ENCODE measurements around the gene GRIK4. TPM values are rescaled to one million over a fixed set of nuclear protein-coding genes. Genes with fewer than 3 reads are reported as not detected.

Gene GRIK4
- total RNA-seq, 1 experiment from 2014 or later: not detected

DNA sequence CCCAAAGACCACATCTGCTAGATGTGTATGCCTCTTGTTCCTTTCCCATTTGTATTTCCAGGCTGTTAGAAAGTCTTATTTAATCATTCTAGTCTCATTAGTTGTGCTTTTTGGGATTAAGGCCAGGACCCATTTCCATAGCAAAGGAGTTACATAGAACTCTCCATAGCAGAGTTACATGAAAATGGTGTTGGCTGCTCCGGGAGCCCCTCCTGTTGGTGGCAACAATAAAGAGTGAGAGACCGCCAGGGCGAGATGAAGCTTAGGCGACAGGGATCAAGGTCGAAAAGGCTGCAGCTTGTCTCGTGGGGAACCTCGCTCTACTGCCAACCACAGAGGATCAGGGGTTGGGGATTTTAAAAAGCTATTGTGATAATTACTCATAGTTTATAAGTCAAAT is 58.3 kb downstream of the GRIK4 start:
- CTCF ChIA-PET: interaction anchor here (0.6 kb wide), 3 partner anchors 67 to 543 kb away, joined by 3 to 5 read pairs (median 3); no protein-coding TSS in a partner anchor
- intact Hi-C loops (cut with micrococcal nuclease): no loop called here
- no TSS peak for BruUV-seq (replicated peaks)
- DNase-seq (ENCODE audit: unreplicated experiment): no peak
- TF ChIP-seq CTCF (IDR thresholded peaks at IDR 0.05; ENCODE audit: unreplicated experiment): no peak
- Mint-ChIP-seq H3K4me1 (ENCODE audit: insufficient read depth, unreplicated experiment) (peaks cover 9% of the 10 kb centered on the region), H3K9me3 (ENCODE audit: unreplicated experiment) (no peaks in the 10 kb centered on the region), H3K36me3 (ENCODE audit: insufficient read depth, unreplicated experiment) (no peaks in the 10 kb centered on the region), H3K4me3 (ENCODE audit: unreplicated experiment) (no peak overlapping the region), H3K27ac (ENCODE audit: low read depth, unreplicated experiment) (no peak overlapping the region), H3K27me3 (ENCODE audit: insufficient read depth, unreplicated experiment) (peaks cover 16% of the 10 kb centered on the region)
- POLR2A ChIA-PET: interaction anchor here (0.7 kb wide), 1 partner anchor 22 kb away, joined by 3 read pairs; no protein-coding TSS in a partner anchor

DNA sequence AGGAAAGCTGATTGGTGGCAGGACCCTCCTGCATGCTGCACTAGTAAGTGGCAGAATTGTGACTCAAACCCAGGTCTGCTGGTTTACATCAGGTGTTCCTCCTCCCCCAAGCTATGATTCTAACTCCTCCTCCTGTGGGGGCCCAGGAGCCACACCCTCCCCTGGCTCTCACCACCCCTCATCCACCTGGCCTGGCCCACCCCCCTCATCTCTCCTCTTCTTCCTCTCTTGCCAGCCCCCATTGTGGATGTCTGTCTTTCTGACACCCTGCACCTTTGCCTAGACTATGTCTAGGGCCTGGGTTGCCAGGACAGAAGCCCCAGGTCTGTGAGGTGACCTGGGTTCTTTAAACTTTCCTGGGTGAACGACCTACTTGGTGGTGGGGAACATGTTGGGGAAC is 59.9 kb downstream of the GRIK4 start:
- Mint-ChIP-seq H3K27me3 (ENCODE audit: insufficient read depth, unreplicated experiment) (peaks cover 32% of the 10 kb centered on the region), H3K4me3 (ENCODE audit: unreplicated experiment) (no peak overlapping the region), H3K36me3 (ENCODE audit: insufficient read depth, unreplicated experiment) (no peaks in the 10 kb centered on the region), H3K4me1 (ENCODE audit: insufficient read depth, unreplicated experiment) (no peaks in the 10 kb centered on the region), H3K9me3 (ENCODE audit: unreplicated experiment) (no peaks in the 10 kb centered on the region), H3K27ac (ENCODE audit: low read depth, unreplicated experiment) (no peak overlapping the region)
- no peak for DNase-seq (ENCODE audit: unreplicated experiment)
- intact Hi-C loops (cut with micrococcal nuclease): no loop called here
- BruUV-seq (replicated peaks): no TSS peak
- ChIA-PET POLR2A (no interaction called here), CTCF (interaction anchor here (0.6 kb wide), 1 partner anchor 820 kb away, joined by 4 read pairs; no protein-coding TSS in a partner anchor)
- no peak for TF ChIP-seq CTCF (IDR thresholded peaks at IDR 0.05; ENCODE audit: unreplicated experiment)

DNA sequence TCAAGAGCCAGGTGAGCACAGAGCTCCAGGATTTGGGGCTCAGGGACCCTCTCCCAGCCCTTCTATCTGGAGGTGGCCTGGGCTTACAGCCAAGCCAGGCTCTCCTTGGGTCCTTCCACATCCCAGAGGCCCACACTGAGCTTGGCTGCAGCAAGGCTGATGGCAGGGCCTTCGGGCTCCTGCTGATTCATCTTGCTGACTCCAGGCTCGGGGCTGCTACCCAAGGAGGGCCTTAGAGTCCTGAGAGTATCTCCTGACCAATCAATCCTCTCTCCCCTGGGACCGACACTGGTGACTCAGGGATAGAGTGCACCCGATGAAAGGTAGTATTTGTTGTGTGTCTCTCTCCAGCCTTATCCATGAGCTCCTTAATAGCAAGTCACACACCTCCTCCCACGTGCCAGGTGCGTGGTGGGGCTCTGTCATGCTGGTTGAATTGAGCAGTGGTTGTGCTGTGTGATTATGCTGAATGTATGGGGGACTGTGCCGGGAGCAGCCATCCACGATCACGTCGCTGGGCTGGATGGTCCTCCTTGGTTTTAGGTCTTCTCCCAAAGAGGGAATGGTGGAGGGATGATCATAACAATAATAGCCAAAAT is 62.3 kb downstream of the GRIK4 start:
- Mint-ChIP-seq H3K4me3 (ENCODE audit: unreplicated experiment) (no peak overlapping the region), H3K27me3 (ENCODE audit: insufficient read depth, unreplicated experiment) (peaks cover 52% of the 10 kb centered on the region), H3K27ac (ENCODE audit: low read depth, unreplicated experiment) (no peak overlapping the region), H3K4me1 (ENCODE audit: insufficient read depth, unreplicated experiment) (no peaks in the 10 kb centered on the region), H3K9me3 (ENCODE audit: unreplicated experiment) (no peaks in the 10 kb centered on the region), H3K36me3 (ENCODE audit: insufficient read depth, unreplicated experiment) (no peaks in the 10 kb centered on the region)
- no TSS peak for BruUV-seq (replicated peaks)
- DNase-seq (ENCODE audit: unreplicated experiment): no peak
- ChIA-PET POLR2A (interaction anchor here (0.6 kb wide), 1 partner anchor 240 kb away, joined by 3 read pairs; no protein-coding TSS in a partner anchor), CTCF (no interaction called here)
- intact Hi-C loops (cut with micrococcal nuclease): no loop called here
- no peak for TF ChIP-seq CTCF (IDR thresholded peaks at IDR 0.05; ENCODE audit: unreplicated experiment)

DNA sequence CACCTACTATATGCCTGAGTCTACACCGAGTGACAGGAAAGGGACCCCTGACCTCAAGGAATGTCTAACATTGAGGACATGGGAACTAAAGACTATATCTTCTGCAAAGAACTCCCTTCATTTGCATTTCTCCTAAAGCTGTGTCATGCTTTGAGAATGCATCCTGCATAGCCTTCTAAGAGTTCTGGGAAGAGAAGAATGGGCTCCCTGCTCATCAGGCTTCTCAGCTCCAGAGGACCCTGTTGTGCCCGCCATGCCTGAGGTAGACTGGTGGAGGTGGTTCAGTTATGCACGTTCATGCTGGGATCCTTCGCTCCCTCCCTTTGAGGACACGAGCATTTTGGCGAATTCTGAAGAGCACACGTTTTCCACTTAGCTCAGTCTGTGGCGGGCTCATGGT is 63.3 kb downstream of the GRIK4 start:
- TF ChIP-seq CTCF (IDR thresholded peaks at IDR 0.05; ENCODE audit: unreplicated experiment): no peak
- ChIA-PET POLR2A (no interaction called here), CTCF (no interaction called here)
- Mint-ChIP-seq H3K9me3 (ENCODE audit: unreplicated experiment) (no peaks in the 10 kb centered on the region), H3K4me1 (ENCODE audit: insufficient read depth, unreplicated experiment) (no peaks in the 10 kb centered on the region), H3K4me3 (ENCODE audit: unreplicated experiment) (no peak overlapping the region), H3K27ac (ENCODE audit: low read depth, unreplicated experiment) (no peak overlapping the region), H3K36me3 (ENCODE audit: insufficient read depth, unreplicated experiment) (no peaks in the 10 kb centered on the region), H3K27me3 (ENCODE audit: insufficient read depth, unreplicated experiment) (peaks cover 60% of the 10 kb centered on the region)
- DNase-seq (ENCODE audit: unreplicated experiment): no peak
- intact Hi-C loops (cut with micrococcal nuclease): no loop called here
- BruUV-seq (replicated peaks): no TSS peak

Measured in MCF 10A (cell line).